Stimulated activated CD8-positive, alpha-beta memory T cell treated with anti-CD3 and anti-CD28 coated beads, Interleukin-12 subunit alpha, Interleukin-12 subunit beta, amount 100 ng/mL, for 1 hour (primary cell): ENCODE results near the gene LANCL3.
"Not testable (repeated sequence)": the region's sequence is repeated elsewhere in the genome, so short reads cannot be mapped to it uniquely, and the experiment has no call there.

Experiments
- DNase-seq: peaks from one replicate; pipeline ENCODE4 v3.0.0-alpha.2; 2020; ENCODE audit warnings: low read depth

Gene LANCL3

GRCh38 chrX:37571426-37572107 lies at the start of gene LANCL3:
Gene LANCL3, plus strand, starts transcription at chrX:37571661. Its CDS starts 210 bp downstream, at chrX:37571871.
- DNase-seq: not testable (repeated sequence)

GRCh38 chrX:37523673-37524072 lies 47.8 kb upstream of the LANCL3 start:
- DNase-seq: not testable (repeated sequence)

GRCh38 chrX:37541991-37542390 lies 29.5 kb upstream of the LANCL3 start:
- DNase-seq: no peak

- no peak for DNase-seq
Measured at GRCh38 chrX:37542791-37543190, 28.7 kb upstream of the LANCL3 start.

- no peak for DNase-seq
Measured at GRCh38 chrX:37543324-37543723, 28.1 kb upstream of the LANCL3 start.

- not testable (repeated sequence) for DNase-seq
Measured at GRCh38 chrX:37544531-37544930, 26.9 kb upstream of the LANCL3 start.

- DNase-seq: no peak
Measured at GRCh38 chrX:37545066-37545465, 26.4 kb upstream of the LANCL3 start.

GRCh38 chrX:37549619-37550018 lies 21.8 kb upstream of the LANCL3 start:
- DNase-seq: not testable (repeated sequence)

GRCh38 chrX:37553476-37553875 lies 18.0 kb upstream of the LANCL3 start:
- no peak for DNase-seq

- DNase-seq: not testable (repeated sequence)
Measured at GRCh38 chrX:37565254-37565653, 6.2 kb upstream of the LANCL3 start.

GRCh38 chrX:37570349-37570748 lies 1.1 kb upstream of the LANCL3 start:
- not testable (repeated sequence) for DNase-seq

GRCh38 chrX:37572108-37572587 lies 687 bp downstream of the LANCL3 start:
- not testable (repeated sequence) for DNase-seq

- DNase-seq: not testable (repeated sequence)
Measured at GRCh38 chrX:37573121-37573520, 1.7 kb downstream of the LANCL3 start.

GRCh38 chrX:37578045-37578444 lies 6.6 kb downstream of the LANCL3 start:
- DNase-seq: no peak

- no peak for DNase-seq
Measured at GRCh38 chrX:37580080-37580479, 8.6 kb downstream of the LANCL3 start.

GRCh38 chrX:37587337-37587736 lies 15.9 kb downstream of the LANCL3 start:
- DNase-seq: not testable (repeated sequence)

- no peak for DNase-seq
Measured at GRCh38 chrX:37590047-37590446, 18.6 kb downstream of the LANCL3 start.

- DNase-seq: no peak
Measured at GRCh38 chrX:37594755-37595382, 23.4 kb downstream of the LANCL3 start.

- DNase-seq: no peak
Measured at GRCh38 chrX:37599729-37600128, 28.3 kb downstream of the LANCL3 start.

GRCh38 chrX:37603938-37604409 lies 32.5 kb downstream of the LANCL3 start:
- DNase-seq: no peak

- no peak for DNase-seq
Measured at GRCh38 chrX:37607243-37607642, 35.8 kb downstream of the LANCL3 start.

GRCh38 chrX:37608156-37608555 lies 36.7 kb downstream of the LANCL3 start:
- DNase-seq: no peak

- DNase-seq: no peak
Measured at GRCh38 chrX:37609727-37610126, 38.3 kb downstream of the LANCL3 start.
